HG03354 (cell line): ENCODE data around the gene TMOD1.
"Not testable (repeated sequence)": the region's sequence is repeated elsewhere in the genome, so short reads cannot be mapped to it uniquely, and the experiment has no call there.

Experiments
- ATAC-seq: cut with Tn5 transposase; IDR thresholded peaks from one replicate; pipeline ENCODE4 v1.9.1; 2021; ENCODE audit warnings: mild to moderate bottlenecking; ENCODE audit not compliant: unreplicated experiment, poor library complexity, severe bottlenecking

The TMOD1 gene

GRCh38 chr9:97497558-97498375, 3.7 kb upstream of the TMOD1 start:
- not testable (repeated sequence) for ATAC-seq

GRCh38 chr9:97498846-97499245, 2.6 kb upstream of the TMOD1 start:
- ATAC-seq: not testable (repeated sequence)

DNA sequence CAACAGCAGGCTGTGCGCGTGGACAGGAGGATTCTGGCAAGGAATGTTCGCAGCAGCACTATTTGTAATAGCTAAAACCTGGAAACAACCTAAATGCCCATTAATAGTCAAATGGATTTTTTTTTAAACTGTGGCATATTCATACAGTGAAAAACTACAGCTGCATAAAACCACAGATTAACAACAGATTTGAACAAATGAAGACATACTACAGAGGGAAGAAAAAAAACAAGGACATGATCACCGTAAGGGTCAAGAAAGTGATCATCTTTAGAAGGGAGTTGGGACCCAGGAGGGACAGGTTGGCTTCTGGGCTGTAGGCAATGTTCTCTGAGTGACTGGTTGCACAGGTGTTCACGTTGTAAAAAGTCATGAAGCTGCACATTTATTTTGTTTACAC, 1.2 kb upstream of the TMOD1 start:
- no peak for ATAC-seq

DNA sequence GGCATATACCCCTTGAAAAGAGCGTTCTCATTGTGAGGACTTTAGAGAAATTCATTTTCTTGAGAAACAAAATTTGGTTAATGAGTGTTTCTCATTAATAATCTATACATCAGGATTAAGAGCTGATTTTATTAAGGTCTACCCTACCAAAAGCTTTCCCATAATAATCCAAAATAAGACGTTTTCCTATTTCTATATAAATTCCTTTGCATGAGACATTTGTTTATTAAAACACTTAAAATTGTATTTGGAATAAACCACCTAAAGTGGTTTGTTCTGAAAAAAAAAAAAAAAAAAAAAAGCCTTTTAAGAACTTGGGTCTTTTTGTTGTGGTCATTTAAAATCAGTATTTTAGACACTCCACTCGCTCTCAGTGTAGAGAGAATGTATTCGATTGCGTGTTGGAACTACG, 695 bp upstream of the TMOD1 start:
- no peak for ATAC-seq

GRCh38 chr9:97501972-97502221, 431 bp downstream of the TMOD1 start:
- peak; percentile 33 for ATAC-seq

DNA sequence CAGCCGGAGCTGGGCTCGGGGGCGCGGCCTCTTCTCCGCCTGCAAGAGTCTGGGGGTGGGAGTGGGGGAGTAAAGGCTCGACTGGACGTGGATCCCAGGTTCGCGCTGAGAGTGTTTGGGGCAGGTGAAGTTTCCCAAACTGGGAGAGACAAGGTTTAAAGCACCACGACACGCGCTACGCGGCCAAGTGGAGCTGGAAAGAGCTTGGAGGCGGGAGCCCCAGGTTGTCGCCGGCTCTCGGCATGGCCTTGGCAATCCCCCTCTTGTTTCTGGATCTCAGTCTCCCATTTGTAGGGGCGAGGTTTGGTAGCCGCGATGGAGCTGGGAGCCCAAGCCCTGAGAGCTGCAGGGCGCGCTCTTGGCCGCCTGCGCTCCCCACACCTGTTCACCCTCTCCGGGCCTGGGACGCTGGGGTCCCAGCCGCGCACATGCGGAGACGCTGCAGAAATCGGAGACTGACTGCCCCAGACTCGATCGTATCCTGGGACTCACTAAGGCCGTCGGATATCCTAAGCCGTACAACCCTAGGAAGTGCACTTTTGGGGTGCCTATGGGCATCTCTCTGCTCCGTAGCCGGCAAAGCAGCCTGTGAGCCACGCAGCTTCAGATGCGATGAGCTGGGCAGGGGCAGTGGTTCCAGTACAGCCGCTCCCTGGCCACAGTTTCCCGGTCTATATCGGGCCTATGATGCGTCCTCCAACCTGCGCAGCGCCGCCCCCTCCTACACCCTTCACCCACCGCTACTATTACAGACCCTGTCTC, 937 bp downstream of the TMOD1 start:
- no peak for ATAC-seq

GRCh38 chr9:97502984-97503861, 1.8 kb downstream of the TMOD1 start:
- ATAC-seq: no peak

GRCh38 chr9:97503862-97504210, 2.4 kb downstream of the TMOD1 start:
- ATAC-seq: no peak

- no peak for ATAC-seq
These were observed 3.1 kb downstream of the TMOD1 start for GRCh38 chr9:97504381-97505216.

- no peak for ATAC-seq
These were observed 4.4 kb downstream of the TMOD1 start for GRCh38 chr9:97505845-97506244.

DNA sequence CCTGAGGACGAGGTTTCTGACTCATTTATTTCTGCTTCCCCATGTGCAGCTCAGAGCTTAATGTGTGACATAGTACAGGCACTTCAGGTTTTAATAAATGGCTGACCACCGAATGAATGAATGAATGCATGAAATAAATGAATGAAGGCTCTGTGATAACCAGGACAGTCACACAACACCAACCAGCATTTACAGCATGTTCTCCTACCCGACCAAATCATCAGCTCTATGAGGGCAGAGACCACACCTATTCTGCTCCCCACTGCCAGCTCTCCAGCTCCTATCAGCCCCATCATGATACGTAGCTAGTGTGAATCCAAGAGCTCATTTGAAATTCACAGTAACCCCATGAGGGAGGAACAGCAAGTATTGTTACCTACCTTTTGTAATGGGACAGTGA, 4.8 kb downstream of the TMOD1 start:
- ATAC-seq: no peak

GRCh38 chr9:97506787-97507186, 5.3 kb downstream of the TMOD1 start:
- ATAC-seq: no peak

DNA sequence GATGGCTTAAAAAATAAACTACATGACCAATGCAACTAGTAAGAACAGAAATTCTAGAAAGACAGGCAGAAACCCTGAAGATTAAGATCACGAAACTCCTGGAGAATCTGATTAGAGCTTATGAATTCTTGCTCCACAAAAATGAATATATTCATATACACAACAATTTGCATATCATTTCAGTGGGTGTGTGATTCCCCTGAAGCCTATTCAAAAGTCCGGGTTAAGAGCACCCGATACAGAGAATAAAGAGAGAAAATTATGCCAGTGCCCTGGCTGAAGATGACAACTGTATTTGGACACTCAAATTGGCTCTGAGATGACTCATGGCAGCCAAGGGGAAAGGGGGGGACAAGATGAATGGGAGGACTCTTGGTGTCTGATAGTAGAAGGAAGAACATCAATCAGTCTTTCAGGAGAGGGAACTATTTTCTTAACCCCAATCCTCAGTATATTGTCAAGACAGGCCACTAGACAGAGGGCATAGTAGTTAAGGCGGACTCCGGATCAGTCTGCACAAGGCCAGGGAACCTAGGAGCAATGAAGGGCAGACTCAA, 6.0 kb downstream of the TMOD1 start:
- ATAC-seq: no peak

GRCh38 chr9:97508852-97509251, 7.4 kb downstream of the TMOD1 start:
- no peak for ATAC-seq

DNA sequence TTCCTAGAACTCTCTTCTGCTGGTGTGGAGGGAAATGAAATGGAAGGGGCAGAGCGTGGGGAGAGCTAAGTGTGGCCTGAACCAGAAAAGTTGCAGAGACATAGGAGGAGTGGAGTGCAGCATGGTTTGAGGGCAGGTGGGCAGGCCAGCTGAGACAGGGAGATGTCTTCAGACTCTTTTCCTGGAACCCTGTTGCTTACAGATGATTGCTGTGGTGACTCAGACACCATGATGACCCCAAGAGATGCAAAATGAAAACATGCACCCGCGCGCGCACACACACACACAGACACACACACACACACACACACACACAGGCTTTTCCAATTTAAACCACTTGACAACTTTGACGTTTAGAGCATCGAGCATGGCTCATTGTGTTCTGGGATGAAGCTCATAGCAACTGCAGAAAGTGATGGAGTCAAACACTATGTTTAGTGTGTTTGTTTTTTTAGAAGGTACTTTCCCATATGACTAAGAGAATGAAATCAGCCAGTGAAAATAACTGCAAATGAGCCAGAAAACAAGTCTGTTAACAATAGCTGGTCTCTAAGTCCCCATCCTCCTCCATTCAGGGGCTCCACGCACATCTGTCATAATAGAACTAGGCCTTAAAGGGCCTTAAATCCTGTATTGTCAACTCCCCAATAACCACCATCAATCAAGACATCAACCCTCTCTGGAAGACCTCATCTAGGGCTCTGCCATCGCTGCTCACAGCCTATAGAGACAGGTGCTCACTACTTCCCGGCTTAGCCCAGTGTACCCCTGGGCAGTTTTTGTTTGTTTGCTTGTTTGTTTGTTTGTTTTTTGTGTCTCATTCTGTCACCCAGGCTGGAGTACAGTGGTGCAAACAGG, 9.6 kb downstream of the TMOD1 start:
- peak; percentile 74 for ATAC-seq

GRCh38 chr9:97511655-97512427, 10.4 kb downstream of the TMOD1 start:
- ATAC-seq: no peak

DNA sequence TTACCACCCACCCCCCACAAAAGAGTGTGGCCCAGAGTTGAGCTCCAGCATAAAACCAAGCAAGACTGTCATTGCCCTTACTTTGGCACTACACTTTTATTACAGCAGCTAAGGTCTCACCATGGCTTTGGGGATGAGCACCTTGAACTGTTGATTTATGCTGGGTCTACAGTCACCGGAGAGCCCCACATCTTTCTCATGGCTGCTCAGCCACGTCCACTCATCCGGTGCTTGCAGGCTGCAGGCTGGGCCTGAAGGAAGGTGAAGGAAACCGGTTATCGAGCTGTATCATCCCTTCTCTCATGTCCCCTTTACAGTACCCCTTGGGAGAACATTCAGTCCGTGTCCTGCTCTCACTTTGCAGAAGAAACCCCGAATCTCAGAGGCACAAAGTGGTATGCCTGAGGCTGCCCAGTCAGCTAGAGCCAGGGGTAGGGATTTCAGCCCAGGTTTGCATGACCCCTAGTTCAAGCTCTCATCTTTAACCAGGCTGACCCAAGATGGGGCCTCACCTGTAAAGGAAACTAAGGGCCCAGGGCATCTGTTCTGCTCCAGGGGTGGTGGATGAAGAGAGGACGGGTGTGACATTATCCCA, 11.6 kb downstream of the TMOD1 start:
- ATAC-seq: no peak
